Body of pancreas (tissue), 4 donors: ENCODE measurements around the gene CCR2. TPM values are rescaled to one million over a fixed set of nuclear protein-coding genes. Genes with fewer than 3 reads are reported as not detected.
A peak's percentile ranks its signal among the peaks of the same experiment; 100 is the strongest.

Experiments used
- ATAC-seq: fragments of 150-250 bp; one replicate; pipeline ENCODE4 v1.9.1; 2016
- DNase-seq, 4 donors: peaks; one replicate each; pipeline ENCODE4 v3.0.0-alpha.2; 2019
- H3K27ac ChIP-seq, 4 donors: fragments of 200-600 bp; sonication (generic); 1 replicate in 3 of 4; 2 replicates in 1 of 4; pipeline versions ENCODE4 v1.5.1 to v1.6.1; 2016 to 2019; ENCODE audit warnings: mild to moderate bottlenecking in 1 of 4, mixed read lengths in 1 of 4, moderate library complexity in 1 of 4
- H3K27me3 ChIP-seq, 2 donors: fragments of 200-600 bp; sonication (generic); one replicate each; pipeline ENCODE4 v1.6.0; 2016; ENCODE audit warnings: mild to moderate bottlenecking in 1 of 2
- H3K36me3 ChIP-seq, 2 donors: fragments of 200-600 bp; sonication (generic); replicated peaks in 1 of 2; 2 replicates each; pipeline ENCODE4 v1.5.1; 2016; ENCODE audit warnings: low read depth in 2 of 2; ENCODE audit not compliant: insufficient read depth in 1 of 2
- H3K4me1 ChIP-seq: fragments of 200-600 bp; sonication (generic); one replicate; pipeline ENCODE4 v1.6.0; 2016
- H3K4me3 ChIP-seq, 2 donors: fragments of 200-600 bp; sonication (generic); 1 replicate in 1 of 2; 2 replicates in 1 of 2; pipeline ENCODE4 v1.5.1; 2016 to 2019
- H3K9me3 ChIP-seq, 3 donors: fragments of 200-600 bp; sonication (generic); 1 replicate in 2 of 3; 2 replicates in 1 of 3; pipeline ENCODE4 v1.5.1; 2016
- CTCF ChIP-seq, 7 experiments: fragments of 450-650 bp in 4 of 7; fragments of 200-600 bp in 3 of 7; sonication (generic) in 3 of 7; IDR thresholded peaks; one replicate each; pipeline ENCODE4 v1.5.1; 2016 to 2019; ENCODE audit warnings: antibody characterized with exemption in 7 of 7
- POLR2A ChIP-seq, 3 donors: fragments of 450-650 bp; IDR thresholded peaks; one replicate each; pipeline ENCODE4 v1.6.1; 2016; ENCODE audit warnings: antibody characterized with exemption in 3 of 3, mild to moderate bottlenecking in 2 of 3
- WGBS, 2 donors: methylation state at CpG; one replicate each; pipeline ENCODE4 v1.1.5; 2017; 5-methylcytosine and 5-hydroxymethylcytosine counted together
- intact Hi-C: fragments of 100-400 bp; cut with DNase I; formaldehyde crosslinking; loops from one replicate; pipeline ENCODE4 v1.15.1; 2023
- total RNA-seq, 2 donors: library from RNA; depleted of rRNA; stranded (reverse); fragments of >200 nt; gene quantifications; one replicate each; pipeline ENCODE4 v1.1.0, GENCODE V29; 2016

CCR2 gene
- total RNA-seq, 2 donors from 2014 or later = 1.8 to 7.9 TPM

- Histone ChIP-seq H3K4me1 (peaks cover 5% of the 10 kb centered on the region), H3K4me3 (no peak overlapping the region), H3K9me3 (no peaks in the 10 kb centered on the region), H3K27me3 (no peaks in the 10 kb centered on the region), H3K27ac (no peak overlapping the region), H3K36me3 (no peaks in the 10 kb centered on the region)
- WGBS, 2 donors = 61 to 72% methylated on average over 2 of the region's 2 CpGs
- TF ChIP-seq POLR2A (IDR thresholded peaks at IDR 0.05) (no peak), CTCF (IDR thresholded peaks at IDR 0.05) (no peak)
- ATAC-seq (no peak), DNase-seq (no peak)
- intact Hi-C loops = no loop called here
These were observed 39.1 kb downstream of the CCR2 start for GRCh38 chr3:46393011-46393410.

- ATAC-seq = no peak
These were observed 39.9 kb downstream of the CCR2 start for GRCh38 chr3:46393554-46394434.

DNA sequence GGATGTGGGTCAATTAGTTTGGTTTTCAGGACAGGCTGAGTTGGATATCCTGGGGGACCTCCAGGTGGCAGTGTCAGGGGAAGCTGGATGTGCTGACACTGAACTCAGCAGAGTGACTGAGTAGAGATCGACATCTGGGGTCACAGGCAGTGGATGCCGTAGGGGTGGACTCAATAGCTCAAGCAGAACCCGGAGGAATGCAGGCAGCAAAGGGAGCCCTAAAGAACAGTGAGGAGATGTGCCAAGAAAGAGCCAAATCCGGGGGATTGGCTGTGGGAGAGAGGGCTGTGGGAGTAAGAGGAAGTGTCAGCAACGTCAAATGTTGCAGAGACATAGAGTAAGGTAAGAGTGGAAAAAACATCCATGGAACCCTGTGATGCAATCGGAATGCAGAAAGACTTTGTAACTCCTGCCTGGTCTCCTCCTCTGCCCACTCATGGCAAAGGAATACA lies 41.3 kb downstream of the CCR2 start:
- peaks cover 5% of the 10 kb centered on the region for H3K4me1 ChIP-seq
- no peak overlapping the region for H3K27ac ChIP-seq
- intact Hi-C loops = no loop called here
- H3K36me3 ChIP-seq = no peaks in the 10 kb centered on the region
- TF ChIP-seq POLR2A (IDR thresholded peaks at IDR 0.05) (no peak), CTCF (IDR thresholded peaks at IDR 0.05) (no peak)
- DNase-seq = no peak
- 75 to 81% methylated on average over 6 of the region's 6 CpGs for WGBS, 2 donors
- no peaks in the 10 kb centered on the region for H3K9me3 ChIP-seq
- ATAC-seq = no peak
- H3K27me3 ChIP-seq = no peaks in the 10 kb centered on the region
- H3K4me3 ChIP-seq = no peak overlapping the region

More at GRCh38 chr3:46393554-46394434, 39.9 kb downstream of the CCR2 start:
- H3K4me1 ChIP-seq = peaks cover 5% of the 10 kb centered on the region
- no peaks in the 10 kb centered on the region for H3K36me3 ChIP-seq
- DNase-seq = no peak
- H3K4me3 ChIP-seq = no peak overlapping the region
- no peak overlapping the region for H3K27ac ChIP-seq
- intact Hi-C loops = no loop called here
- 68 to 71% methylated on average over 8 of the region's 8 CpGs for WGBS, 2 donors
- no peaks in the 10 kb centered on the region for H3K9me3 ChIP-seq
- no peak for TF ChIP-seq POLR2A (IDR thresholded peaks at IDR 0.05)
- no peak for TF ChIP-seq CTCF (IDR thresholded peaks at IDR 0.05)
- no peaks in the 10 kb centered on the region for H3K27me3 ChIP-seq

DNA sequence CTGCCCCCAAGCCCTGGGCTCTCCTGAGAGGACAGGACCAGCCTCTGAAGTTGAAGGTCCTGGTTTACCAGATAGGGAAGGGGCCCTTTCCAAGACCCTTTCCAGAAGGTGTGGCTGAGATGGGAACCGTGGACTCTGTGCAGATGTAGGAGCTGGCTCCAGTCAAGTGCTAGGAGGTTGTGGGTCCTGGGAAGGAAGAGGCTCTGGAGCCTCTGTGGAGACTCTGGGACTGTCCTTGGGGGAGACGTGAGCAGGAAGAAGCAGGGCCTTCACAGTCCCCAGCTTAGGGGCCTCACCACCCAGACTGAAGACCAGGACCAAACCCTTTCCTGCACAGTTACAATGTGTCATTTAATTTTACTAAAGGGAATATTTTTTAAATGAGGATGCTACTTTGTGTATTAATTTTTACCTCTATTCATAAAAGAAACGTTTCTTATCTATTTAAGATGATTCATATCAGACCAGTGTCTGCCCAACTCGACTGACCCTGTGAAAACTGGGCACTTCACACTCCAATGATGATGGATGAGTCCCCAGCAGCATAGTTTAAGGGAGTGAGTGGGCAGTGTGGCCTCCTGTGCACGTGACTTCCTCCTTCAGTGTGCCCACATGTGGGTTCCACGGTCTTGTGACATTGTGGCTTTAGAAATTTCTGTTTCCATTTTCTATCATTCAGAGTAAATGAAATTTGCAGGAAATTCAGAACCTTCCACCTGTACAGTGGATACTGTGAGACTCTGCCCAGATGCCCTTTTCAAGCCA lies 42.0 kb downstream of the CCR2 start:
- intact Hi-C loops = no loop called here
- H3K4me3 ChIP-seq = no peak overlapping the region
- no peaks in the 10 kb centered on the region for H3K36me3 ChIP-seq
- 65 to 66% methylated on average over 6 of the region's 6 CpGs for WGBS, 2 donors
- no peaks in the 10 kb centered on the region for H3K9me3 ChIP-seq
- H3K27ac ChIP-seq = no peak overlapping the region
- H3K27me3 ChIP-seq = no peaks in the 10 kb centered on the region
- peak in 1 of 4 donors; percentile 31 for DNase-seq
- ATAC-seq = no peak
- peaks cover 5% of the 10 kb centered on the region for H3K4me1 ChIP-seq
- TF ChIP-seq CTCF (IDR thresholded peaks at IDR 0.05) (no peak), POLR2A (IDR thresholded peaks at IDR 0.05) (no peak)
